ENCODE results near the gene DTNBP1.

Gene DTNBP1

GRCh38 chr6:15586503-15586902 is 76.3 kb downstream of the DTNBP1 start:
- FAIRE-seq = no peak

- no peak for FAIRE-seq
Measured at GRCh38 chr6:15585760-15586214, 77.0 kb downstream of the DTNBP1 start.

GRCh38 chr6:15582499-15582898 is 80.3 kb downstream of the DTNBP1 start:
- FAIRE-seq = no peak

GRCh38 chr6:15581751-15582150 is 81.1 kb downstream of the DTNBP1 start:
- no peak for FAIRE-seq

- FAIRE-seq = no peak
Measured at GRCh38 chr6:15580326-15580725, 82.5 kb downstream of the DTNBP1 start.

- FAIRE-seq = no peak
Measured at GRCh38 chr6:15578716-15579391, 84.0 kb downstream of the DTNBP1 start.

- FAIRE-seq = no peak
Measured at GRCh38 chr6:15577550-15578171, 85.2 kb downstream of the DTNBP1 start.

- no peak for FAIRE-seq
Measured at GRCh38 chr6:15577106-15577505, 85.7 kb downstream of the DTNBP1 start.

- FAIRE-seq = no peak
Measured at GRCh38 chr6:15575357-15576033, 87.3 kb downstream of the DTNBP1 start.

- FAIRE-seq = no peak
Measured at GRCh38 chr6:15574486-15574885, 88.3 kb downstream of the DTNBP1 start.

GRCh38 chr6:15574023-15574422 is 88.8 kb downstream of the DTNBP1 start:
- no peak for FAIRE-seq

GRCh38 chr6:15573384-15573783 is 89.4 kb downstream of the DTNBP1 start:
- FAIRE-seq = no peak

GRCh38 chr6:15572296-15573016 is 90.4 kb downstream of the DTNBP1 start:
- FAIRE-seq = no peak

GRCh38 chr6:15570171-15570570 is 92.7 kb downstream of the DTNBP1 start:
- no peak for FAIRE-seq

GRCh38 chr6:15569035-15569995 is 93.5 kb downstream of the DTNBP1 start:
- FAIRE-seq = no peak

GRCh38 chr6:15562977-15563376 is 99.9 kb downstream of the DTNBP1 start:
- FAIRE-seq = no peak

GRCh38 chr6:15561447-15562199 is 101.2 kb downstream of the DTNBP1 start:
- no peak for FAIRE-seq

- no peak for FAIRE-seq
Measured at GRCh38 chr6:15560713-15561112, 102.1 kb downstream of the DTNBP1 start.

GRCh38 chr6:15557174-15557573 is 105.7 kb downstream of the DTNBP1 start:
- no peak for FAIRE-seq

GRCh38 chr6:15556711-15557110 is 106.1 kb downstream of the DTNBP1 start:
- no peak for FAIRE-seq

All from islet of Langerhans (tissue), 1 donor.